Ishikawa (cell line): ENCODE data around the gene TRPV5.

Experiments used
- CEBPB ChIP-seq: IDR thresholded peaks from 2 replicates; pipeline ENCODE4 v1.6.1; 2012
- CREB1 ChIP-seq: IDR thresholded peaks from 2 replicates; pipeline ENCODE4 v1.6.1; 2012; ENCODE audit warnings: low read depth
- EGR1 ChIP-seq: IDR thresholded peaks from 2 replicates; pipeline ENCODE4 v1.6.1; 2012
- EP300 ChIP-seq: IDR thresholded peaks from 2 replicates; pipeline ENCODE4 v1.6.1; 2012; ENCODE audit warnings: borderline replicate concordance
- FOXM1 ChIP-seq: IDR thresholded peaks from 2 replicates; pipeline ENCODE4 v1.6.1; 2012; ENCODE audit warnings: low read depth, borderline replicate concordance
- MAX ChIP-seq: IDR thresholded peaks from 2 replicates; pipeline ENCODE4 v1.6.1; 2012
- NFIC ChIP-seq: IDR thresholded peaks from 2 replicates; pipeline ENCODE4 v1.6.1; 2012
- RAD21 ChIP-seq: IDR thresholded peaks from 2 replicates; pipeline ENCODE4 v1.6.1; 2012; ENCODE audit warnings: low read depth
- REST ChIP-seq: IDR thresholded peaks from 2 replicates; pipeline ENCODE4 v1.6.1; 2012; ENCODE audit warnings: low read depth, mild to moderate bottlenecking
- TAF1 ChIP-seq: IDR thresholded peaks from 2 replicates; pipeline ENCODE4 v1.6.1; 2012; ENCODE audit warnings: low read depth, mild to moderate bottlenecking
- TCF12 ChIP-seq: IDR thresholded peaks from 2 replicates; pipeline ENCODE4 v1.6.1; 2012; ENCODE audit warnings: low read depth
- TEAD4 ChIP-seq: IDR thresholded peaks from 2 replicates; pipeline ENCODE4 v1.6.1; 2012
- USF1 ChIP-seq: IDR thresholded peaks from 2 replicates; pipeline ENCODE4 v1.6.1; 2012
- YY1 ChIP-seq: IDR thresholded peaks from 2 replicates; pipeline ENCODE4 v1.6.1; 2012; ENCODE audit warnings: low read depth
- ZBTB7A ChIP-seq: IDR thresholded peaks from 2 replicates; pipeline ENCODE4 v1.6.1; 2012; ENCODE audit warnings: low read depth

The TRPV5 gene

GRCh38 chr7:142890874-142891485, 42.6 kb downstream of the TRPV5 start:
- TF ChIP-seq CEBPB, result no peak
- TF ChIP-seq NFIC, result no peak
- TF ChIP-seq MAX, result no peak
- no peak for TF ChIP-seq EGR1
- TF ChIP-seq TEAD4, result no peak
- TF ChIP-seq RAD21, result no peak
- TF ChIP-seq YY1, result no peak
- no peak for TF ChIP-seq ZBTB7A
- TF ChIP-seq EP300, result no peak
- no peak for TF ChIP-seq FOXM1
- no peak for TF ChIP-seq TAF1
- no peak for TF ChIP-seq USF1
- TF ChIP-seq CREB1, result no peak

GRCh38 chr7:142889816-142890215, 43.7 kb downstream of the TRPV5 start:
- TF ChIP-seq TAF1, result no peak
- no peak for TF ChIP-seq TEAD4
- TF ChIP-seq CREB1, result no peak
- no peak for TF ChIP-seq EGR1
- no peak for TF ChIP-seq EP300
- no peak for TF ChIP-seq NFIC

- TF ChIP-seq REST, result no peak
Observed at GRCh38 chr7:142887282-142888015, 46.1 kb downstream of the TRPV5 start.

- no peak for TF ChIP-seq MAX
- no peak for TF ChIP-seq TEAD4
- TF ChIP-seq CREB1, result no peak
- TF ChIP-seq NFIC, result no peak
- no peak for TF ChIP-seq CEBPB
- no peak for TF ChIP-seq FOXM1
- TF ChIP-seq RAD21, result no peak
- TF ChIP-seq ZBTB7A, result no peak
- no peak for TF ChIP-seq USF1
- TF ChIP-seq EP300, result no peak
- TF ChIP-seq EGR1, result no peak
- TF ChIP-seq TAF1, result no peak
- TF ChIP-seq YY1, result no peak
Observed at GRCh38 chr7:142886866-142887265, 46.7 kb downstream of the TRPV5 start.

- TF ChIP-seq TEAD4 (no peak), MAX (0 out of 2 replicates have a peak, but pooled peaks have one; percentile 15), ZBTB7A (no peak), NFIC (peak; percentile 59)
Observed at GRCh38 chr7:142885311-142886230, 48.0 kb downstream of the TRPV5 start, which contains the start of gene TRPV6. Gene TRPV6 (minus strand): TSS chr7:142885745.

- no peak for TF ChIP-seq CREB1
- no peak for TF ChIP-seq TCF12
- no peak for TF ChIP-seq FOXM1
- no peak for TF ChIP-seq TAF1
Observed at GRCh38 chr7:142884286-142884640, 49.3 kb downstream of the TRPV5 start.

- TF ChIP-seq TAF1, result no peak
- no peak for TF ChIP-seq TCF12
- no peak for TF ChIP-seq EGR1
- TF ChIP-seq TEAD4, result no peak
- TF ChIP-seq USF1, result no peak
- no peak for TF ChIP-seq FOXM1
- TF ChIP-seq EP300, result no peak
- no peak for TF ChIP-seq NFIC
- TF ChIP-seq REST, result no peak
- TF ChIP-seq CREB1, result no peak
- no peak for TF ChIP-seq MAX
- TF ChIP-seq RAD21, result no peak
Observed at GRCh38 chr7:142883571-142884285, 49.8 kb downstream of the TRPV5 start.
